HuH-7.5 (cell line): Measurements from ENCODE around the gene NREP.
"Not testable (repeated sequence)": the region's sequence is repeated elsewhere in the genome, so short reads cannot be mapped to it uniquely, and the experiment has no call there.

Experiments used
- DNase-seq: peaks from one replicate; pipeline ENCODE4 v3.0.0; 2011; ENCODE audit warnings: low spot score

NREP gene

GRCh38 chr5:111739416-111739815 is 17.6 kb downstream of the NREP start:
- no peak for DNase-seq

GRCh38 chr5:111738118-111738517 is 18.9 kb downstream of the NREP start:
- DNase-seq = no peak

- no peak for DNase-seq
These were observed 19.3 kb downstream of the NREP start for GRCh38 chr5:111737716-111738115.

GRCh38 chr5:111735583-111736270 is 21.3 kb downstream of the NREP start:
- DNase-seq = no peak

- DNase-seq = no peak
These were observed 22.4 kb downstream of the NREP start for GRCh38 chr5:111734597-111734996.

GRCh38 chr5:111734013-111734412 is 23.0 kb downstream of the NREP start:
- DNase-seq = no peak

GRCh38 chr5:111733571-111733970 is 23.4 kb downstream of the NREP start:
- DNase-seq = no peak

GRCh38 chr5:111731638-111732037 is 25.4 kb downstream of the NREP start:
- DNase-seq = no peak

GRCh38 chr5:111730659-111731382 is 26.2 kb downstream of the NREP start:
- DNase-seq = no peak

GRCh38 chr5:111728941-111729340 is 28.1 kb downstream of the NREP start:
- DNase-seq = no peak

GRCh38 chr5:111726986-111727385 is 30.0 kb downstream of the NREP start:
- DNase-seq = no peak

GRCh38 chr5:111722140-111722539 is 34.9 kb downstream of the NREP start:
- no peak for DNase-seq

GRCh38 chr5:111720333-111720890 is 36.6 kb downstream of the NREP start:
- DNase-seq = no peak

- DNase-seq = no peak
These were observed 37.2 kb downstream of the NREP start for GRCh38 chr5:111719773-111720172.

- not testable (repeated sequence) for DNase-seq
These were observed 40.2 kb downstream of the NREP start for GRCh38 chr5:111716789-111717188.

GRCh38 chr5:111707630-111708164 is 49.3 kb downstream of the NREP start:
- DNase-seq = no peak

- no peak for DNase-seq
These were observed 50.6 kb downstream of the NREP start for GRCh38 chr5:111706345-111706744.

GRCh38 chr5:111704452-111705085 is 52.4 kb downstream of the NREP start:
- DNase-seq = no peak

GRCh38 chr5:111703662-111704061 is 53.3 kb downstream of the NREP start:
- DNase-seq = no peak

GRCh38 chr5:111699976-111700375 is 57.0 kb downstream of the NREP start:
- no peak for DNase-seq

- DNase-seq = no peak
These were observed 57.7 kb downstream of the NREP start for GRCh38 chr5:111699324-111699723.

GRCh38 chr5:111697881-111698757 is 58.9 kb downstream of the NREP start:
- no peak for DNase-seq
